A549 (cell line): ENCODE data around the gene MSI2.

Source experiments
- CHD2 ChIP-seq: fragments of 150-350 bp; IDR thresholded peaks from 2 replicates; pipeline ENCODE4 v1.6.1; 2014; ENCODE audit warnings: low read length; ENCODE audit not compliant: partially characterized antibody
- CTCF ChIP-seq: fragments of >200 bp; sonication (Bioruptor Twin); formaldehyde crosslinking; IDR thresholded peaks from 3 replicates; pipeline ENCODE4 v1.5.1; 2016
- EP300 ChIP-seq, 2 experiments: fragments of >200 bp; sonication (Bioruptor Twin); formaldehyde crosslinking; IDR thresholded peaks; 2 replicates in 1 of 2; 3 replicates in 1 of 2; pipeline ENCODE4 v1.6.1; 2016 to 2017
- POLR2A ChIP-seq: IDR thresholded peaks from 2 replicates; pipeline ENCODE4 v1.6.1; 2012; ENCODE audit warnings: mild to moderate bottlenecking, low read length
- REST ChIP-seq: fragments of 200-600 bp; sonication (generic); IDR thresholded peaks from 2 replicates; pipeline ENCODE4 v1.6.1; 2016; ENCODE audit warnings: antibody characterized with exemption, mild to moderate bottlenecking, moderate library complexity
- USF2 ChIP-seq: fragments of 450-650 bp; IDR thresholded peaks from 2 replicates; pipeline ENCODE4 v1.6.1; 2014; ENCODE audit warnings: antibody characterized with exemption
- TF ChIP-seq, protein P1 (sequence below): IDR thresholded peaks from 2 replicates; pipeline ENCODE4 v1.6.1; 2012
- TF ChIP-seq, protein P2 (sequence below): IDR thresholded peaks from 2 replicates; pipeline ENCODE4 v1.6.1; 2012

DNA sequence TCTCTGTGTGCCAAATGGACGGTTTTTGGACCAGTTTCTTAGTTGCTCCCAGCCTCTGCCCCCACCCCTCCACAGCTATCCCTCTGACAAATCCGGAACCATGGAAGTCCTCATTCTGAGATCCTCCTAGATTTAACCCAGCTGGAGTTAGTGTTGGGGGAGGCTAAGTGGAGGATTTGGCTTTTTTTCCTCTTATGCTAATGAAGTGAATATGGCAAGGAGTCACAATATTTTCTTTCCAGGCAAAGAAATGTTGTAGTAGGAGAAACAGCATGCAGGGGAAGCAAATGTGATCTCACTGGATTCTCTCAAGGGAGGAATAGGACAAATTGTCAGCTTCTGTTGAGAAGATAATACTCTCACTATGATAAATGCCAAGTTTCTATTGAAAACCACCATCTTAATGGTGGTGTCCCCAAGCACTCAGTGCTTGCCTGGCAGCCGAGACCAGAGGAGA, 159.5 kb downstream of the MSI2 start:
- TF ChIP-seq CTCF = no peak
- TF ChIP-seq, protein P1, sequence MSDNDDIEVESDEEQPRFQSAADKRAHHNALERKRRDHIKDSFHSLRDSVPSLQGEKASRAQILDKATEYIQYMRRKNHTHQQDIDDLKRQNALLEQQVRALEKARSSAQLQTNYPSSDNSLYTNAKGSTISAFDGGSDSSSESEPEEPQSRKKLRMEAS = no peak
- no peak for TF ChIP-seq USF2
- TF ChIP-seq, protein P2, sequence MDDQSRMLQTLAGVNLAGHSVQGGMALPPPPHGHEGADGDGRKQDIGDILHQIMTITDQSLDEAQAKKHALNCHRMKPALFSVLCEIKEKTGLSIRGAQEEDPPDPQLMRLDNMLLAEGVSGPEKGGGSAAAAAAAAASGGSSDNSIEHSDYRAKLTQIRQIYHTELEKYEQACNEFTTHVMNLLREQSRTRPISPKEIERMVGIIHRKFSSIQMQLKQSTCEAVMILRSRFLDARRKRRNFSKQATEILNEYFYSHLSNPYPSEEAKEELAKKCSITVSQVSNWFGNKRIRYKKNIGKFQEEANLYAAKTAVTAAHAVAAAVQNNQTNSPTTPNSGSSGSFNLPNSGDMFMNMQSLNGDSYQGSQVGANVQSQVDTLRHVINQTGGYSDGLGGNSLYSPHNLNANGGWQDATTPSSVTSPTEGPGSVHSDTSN = no peak
- no peak for TF ChIP-seq CHD2
- no peak for TF ChIP-seq REST
- no peak for TF ChIP-seq POLR2A
- no peak for TF ChIP-seq EP300 (IDR thresholded peaks at IDR 0.05)
